GM21367 (cell line): ENCODE results near the gene PTPRK.

Experiments
- ATAC-seq: cut with Tn5 transposase; IDR thresholded peaks from one replicate; pipeline ENCODE4 v1.9.1; 2021; ENCODE audit not compliant: unreplicated experiment

The PTPRK gene

GRCh38 chr6:127976796-127977195, 543.6 kb downstream of the PTPRK start:
- ATAC-seq, result no peak

DNA sequence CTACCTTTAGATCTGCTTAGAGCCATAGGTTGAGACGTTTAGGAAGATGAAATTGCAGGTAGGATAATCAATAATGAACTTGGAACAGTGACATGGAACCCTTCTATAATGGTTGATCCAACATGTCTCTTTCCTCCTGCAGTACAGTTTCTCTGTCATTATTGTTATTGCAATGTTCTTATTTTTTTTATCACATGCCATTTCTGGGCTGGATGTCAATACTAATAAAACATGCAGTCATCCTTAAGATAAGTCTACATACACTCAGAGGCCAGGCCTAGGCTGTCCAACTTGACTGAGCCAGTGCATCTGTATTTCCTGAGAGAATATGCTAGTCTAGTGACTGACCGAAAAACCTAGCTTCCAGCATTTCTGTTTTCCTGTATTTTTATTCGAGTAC, 544.3 kb downstream of the PTPRK start:
- no peak for ATAC-seq

DNA sequence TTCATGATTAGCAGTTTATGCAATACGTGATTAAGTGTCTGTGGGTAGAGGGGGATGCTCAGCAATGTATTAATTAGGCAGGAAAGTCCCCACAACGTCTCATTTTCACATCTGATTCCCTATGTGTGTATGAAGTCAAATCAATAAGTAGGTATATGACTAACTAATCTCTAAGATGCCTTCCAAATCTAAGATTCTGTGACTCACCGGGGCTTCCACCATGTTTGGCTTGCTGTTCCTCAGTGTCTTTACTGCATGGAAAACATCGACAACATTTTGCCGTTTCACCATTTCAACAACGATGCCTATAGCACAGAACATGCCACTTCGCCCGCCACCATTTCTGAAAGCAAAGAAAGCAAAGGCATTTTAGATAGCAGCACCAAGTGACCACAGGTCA, 547.6 kb downstream of the PTPRK start:
- no peak for ATAC-seq

DNA sequence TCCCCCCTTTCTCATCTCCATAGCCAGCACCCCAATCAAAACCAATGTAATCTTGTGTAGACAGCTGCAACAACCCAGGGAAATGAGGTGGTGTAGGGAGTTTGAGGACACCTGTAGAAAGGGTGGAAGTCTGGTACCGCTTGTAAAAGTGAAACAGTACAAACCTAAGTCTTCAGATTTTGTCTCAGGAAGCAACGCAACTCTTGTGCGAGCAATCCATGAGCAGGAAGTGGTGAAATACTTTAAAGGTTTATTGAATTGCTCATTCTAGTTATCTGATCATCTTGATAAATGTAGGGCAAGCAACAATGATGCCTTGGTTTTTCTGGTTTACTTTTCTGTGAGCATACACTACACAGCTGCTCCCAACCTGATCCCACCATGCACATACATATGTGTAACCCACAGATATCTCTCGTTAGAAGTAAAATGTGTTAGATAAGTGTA, 548.4 kb downstream of the PTPRK start:
- ATAC-seq, result no peak

- ATAC-seq, result no peak
Observed at GRCh38 chr6:127971386-127971785, 549.0 kb downstream of the PTPRK start.

DNA sequence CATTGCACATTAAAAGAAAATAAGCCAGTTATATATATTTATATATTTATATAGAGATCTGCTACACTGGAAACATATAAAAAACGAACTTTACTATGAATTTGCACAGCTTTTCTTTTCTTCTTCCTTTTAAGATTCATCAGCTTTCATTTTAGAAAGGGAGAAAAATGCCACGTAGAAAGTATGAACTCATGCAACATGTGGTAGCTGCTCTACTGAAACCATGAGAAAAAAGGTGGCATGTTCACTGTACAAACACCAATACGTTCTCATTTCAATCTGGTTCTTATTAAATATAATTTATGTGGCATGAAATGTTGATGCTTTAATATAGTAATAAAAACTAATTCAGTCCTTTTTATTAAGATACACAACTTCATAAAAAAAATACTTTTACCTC, 550.7 kb downstream of the PTPRK start:
- ATAC-seq, result no peak

GRCh38 chr6:127968394-127968793, 552.0 kb downstream of the PTPRK start:
- ATAC-seq, result no peak

GRCh38 chr6:127967708-127968107, 552.7 kb downstream of the PTPRK start:
- no peak for ATAC-seq

DNA sequence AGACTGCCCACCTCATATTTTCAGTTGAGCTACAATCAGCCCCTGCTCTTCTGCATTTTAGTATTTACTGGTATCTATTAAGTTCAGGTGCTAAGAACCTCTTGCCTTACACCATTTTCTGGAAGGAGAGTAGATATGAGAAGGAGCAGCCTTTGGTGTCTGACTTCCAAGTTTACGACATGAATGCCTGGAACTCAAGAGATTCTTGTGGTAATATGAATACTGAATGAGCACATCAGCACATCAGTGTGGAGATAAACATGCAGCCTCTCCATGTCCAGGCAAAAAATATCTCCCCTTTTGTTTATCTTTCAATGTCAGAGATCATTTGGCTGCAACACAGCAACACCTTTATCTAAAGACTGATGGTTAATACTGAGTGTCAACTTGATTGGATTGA, 553.8 kb downstream of the PTPRK start:
- no peak for ATAC-seq

DNA sequence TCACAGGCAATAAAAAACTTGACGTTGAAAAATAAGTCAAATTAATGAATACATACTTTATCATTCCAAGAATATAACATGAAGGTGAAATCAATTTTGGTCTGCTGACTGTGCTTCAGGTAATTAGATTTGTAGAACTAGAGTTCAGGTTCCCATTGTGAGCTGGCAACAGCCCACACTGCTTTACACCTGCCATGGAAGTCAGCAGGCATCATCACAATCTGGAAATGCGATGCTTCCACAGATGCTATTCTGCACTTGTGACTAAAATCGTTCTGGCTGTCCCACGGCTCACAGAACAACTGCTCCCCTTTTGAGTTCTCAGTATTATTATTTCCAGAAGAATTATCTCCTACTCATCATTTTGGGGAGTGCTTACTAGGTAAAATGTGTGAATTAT, 556.9 kb downstream of the PTPRK start:
- no peak for ATAC-seq

DNA sequence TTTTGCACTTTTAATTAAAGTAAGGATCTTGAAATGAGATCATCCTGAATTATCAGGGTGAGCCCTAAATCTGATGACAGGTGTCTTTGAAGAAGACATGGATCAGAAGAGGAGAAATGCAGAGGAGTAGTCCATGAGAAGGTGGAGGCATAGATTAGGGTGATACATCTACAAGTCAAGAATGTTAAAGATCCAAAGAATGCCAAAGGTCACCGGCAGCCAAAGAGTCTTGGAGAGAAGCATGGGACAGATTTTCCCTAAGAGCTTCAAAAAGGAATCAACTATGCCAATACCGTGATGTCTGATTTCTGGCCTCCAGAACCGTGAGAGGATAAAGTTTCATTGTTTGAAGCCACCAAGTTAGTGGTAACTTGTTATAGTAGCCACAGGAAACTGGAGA, 560.5 kb downstream of the PTPRK start:
- no peak for ATAC-seq

GRCh38 chr6:127956956-127957355, 563.4 kb downstream of the PTPRK start:
- no peak for ATAC-seq

- no peak for ATAC-seq
Observed at GRCh38 chr6:127956260-127956888, 564.0 kb downstream of the PTPRK start.

- ATAC-seq, result no peak
Observed at GRCh38 chr6:127954082-127954481, 566.3 kb downstream of the PTPRK start.

- no peak for ATAC-seq
Observed at GRCh38 chr6:127952831-127953230, 567.6 kb downstream of the PTPRK start.

- ATAC-seq, result no peak
Observed at GRCh38 chr6:127952176-127952575, 568.2 kb downstream of the PTPRK start.

DNA sequence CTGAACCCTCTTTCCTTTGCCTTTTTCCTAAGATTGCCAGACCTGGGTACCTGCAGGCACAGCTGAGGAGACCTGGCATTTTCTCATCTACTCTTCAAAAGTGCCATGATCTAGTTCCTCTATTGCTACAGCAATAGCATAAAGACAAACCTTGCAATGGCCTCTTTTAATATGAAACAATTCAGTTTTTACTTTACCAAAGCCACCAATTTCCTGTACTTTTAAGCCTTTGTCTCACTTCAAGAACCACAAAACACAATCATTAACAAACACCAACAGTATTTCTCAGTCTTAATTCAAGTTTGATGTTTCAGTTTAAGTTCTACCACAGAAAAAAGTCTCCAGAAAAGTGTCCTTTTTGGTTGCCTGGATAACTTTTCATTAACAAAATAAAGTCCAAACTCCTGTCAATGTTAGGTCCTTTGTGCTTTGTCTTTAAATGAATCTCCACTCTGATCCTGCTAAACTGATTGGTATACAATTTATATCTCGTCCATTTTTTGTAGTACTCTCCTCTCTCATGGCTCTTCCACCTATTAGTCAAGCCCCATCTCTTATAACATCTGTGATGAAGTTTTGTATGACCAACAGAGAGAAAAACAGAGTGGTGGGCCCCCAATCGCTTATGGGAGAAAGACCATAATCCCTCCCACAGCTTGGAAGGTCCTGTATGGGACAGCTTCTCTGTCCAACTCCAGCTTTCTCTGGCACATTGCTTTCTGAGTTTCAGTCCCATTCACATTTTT, 569.1 kb downstream of the PTPRK start:
- ATAC-seq, result peak; percentile 69

DNA sequence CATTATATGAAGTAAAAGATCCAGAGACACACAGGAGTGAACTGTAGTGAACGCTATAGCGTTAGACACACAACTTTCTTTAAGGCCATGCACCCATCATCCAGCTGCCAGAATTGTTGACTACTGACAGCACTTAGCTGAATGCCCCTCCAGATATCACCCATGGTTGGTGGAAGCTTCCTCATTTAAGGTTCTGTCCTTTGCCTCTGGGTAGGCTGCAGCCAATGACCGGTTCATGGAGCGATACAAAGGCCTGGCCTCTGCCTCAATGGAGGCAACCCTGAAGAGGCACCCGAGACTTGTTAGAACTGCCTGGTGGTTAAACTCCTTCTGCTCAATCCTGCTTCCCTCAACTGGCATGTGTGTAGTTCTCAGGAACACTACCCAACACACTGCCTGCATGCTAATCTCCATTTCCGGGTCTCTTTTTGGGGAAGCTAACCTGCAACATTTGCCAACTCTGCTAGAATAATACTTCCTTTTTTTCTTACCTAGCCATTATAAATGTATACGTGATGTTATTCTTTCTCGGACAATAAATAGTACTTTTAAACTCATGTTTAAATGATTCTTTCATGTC, 569.7 kb downstream of the PTPRK start:
- peak; percentile 31 for ATAC-seq

DNA sequence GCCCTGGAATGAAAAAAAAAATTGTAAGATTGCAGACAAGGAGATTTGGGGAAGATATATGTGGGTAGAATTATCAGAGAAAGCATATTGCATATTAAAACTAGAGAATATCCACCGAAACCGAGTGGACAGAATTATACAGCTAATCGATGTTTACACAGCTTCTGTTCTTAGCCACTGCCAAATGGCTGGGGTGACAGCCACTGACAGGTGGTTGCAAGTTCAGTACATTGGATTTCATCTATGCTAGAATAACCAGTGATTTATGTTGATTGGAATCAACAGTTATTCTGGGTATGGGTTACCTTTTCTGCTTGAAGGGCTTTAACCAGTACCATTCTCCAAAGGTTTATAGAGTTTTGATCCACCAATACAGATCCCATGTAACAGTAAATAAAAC, 571.1 kb downstream of the PTPRK start:
- no peak for ATAC-seq

GRCh38 chr6:127946388-127946787, 574.0 kb downstream of the PTPRK start:
- ATAC-seq, result no peak

DNA sequence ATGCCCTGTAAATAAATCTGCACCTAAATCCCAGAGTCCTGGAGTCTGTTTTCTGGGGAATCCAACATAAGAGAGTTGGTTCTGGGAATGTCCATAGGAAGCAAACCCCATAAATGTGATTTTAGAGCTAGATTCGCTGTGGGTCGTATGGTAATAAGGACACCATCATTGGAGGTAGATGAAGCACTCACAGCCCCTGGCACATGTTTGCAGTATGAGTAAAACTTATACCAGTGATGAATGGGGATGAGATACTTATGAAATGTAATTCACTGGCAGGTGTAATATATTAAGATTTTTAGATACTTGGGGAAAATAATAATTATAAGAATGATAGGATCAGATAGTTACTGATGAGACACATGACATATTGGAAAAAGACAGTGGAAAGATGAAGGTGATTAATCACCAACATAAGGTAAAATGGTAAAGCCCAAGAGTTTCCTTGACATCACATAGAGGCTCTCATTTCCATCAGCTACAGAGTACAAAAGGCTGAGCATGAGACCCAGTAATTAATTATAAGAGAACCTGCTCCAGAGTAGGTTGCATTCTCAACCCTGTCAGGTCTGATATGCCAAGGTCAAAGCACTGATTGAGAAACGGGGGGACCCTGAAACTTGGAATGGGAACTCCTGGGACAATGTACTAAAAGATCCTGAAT, 574.8 kb downstream of the PTPRK start:
- ATAC-seq, result no peak

- no peak for ATAC-seq
Observed at GRCh38 chr6:127941228-127941627, 579.2 kb downstream of the PTPRK start.
